Lung microvascular endothelial cell (primary cell): Measurements from ENCODE around the gene ZNF680. TPM values are rescaled to one million over a fixed set of nuclear protein-coding genes. Genes with fewer than 3 reads are reported as not detected.
A peak's percentile ranks its signal among the peaks of the same experiment; 100 is the strongest.
"Not testable (repeated sequence)": the region's sequence is repeated elsewhere in the genome, so short reads cannot be mapped to it uniquely, and the experiment has no call there.

Source experiments
- DNase-seq, 2 donors: peaks; one replicate each; pipeline versions ENCODE4 v3.0.0 to v3.0.0-alpha.2; 2010; ENCODE audit warnings: low read depth in 2 of 2
- total RNA-seq: library from RNA; depleted of rRNA; stranded (reverse); fragments of >200 nt; gene quantifications from 2 replicates; pipeline ENCODE4 v1.2.1, GENCODE V29; 2014

Gene ZNF680
- total RNA-seq: 5.9 and 13.5 TPM in 2 replicates

DNA sequence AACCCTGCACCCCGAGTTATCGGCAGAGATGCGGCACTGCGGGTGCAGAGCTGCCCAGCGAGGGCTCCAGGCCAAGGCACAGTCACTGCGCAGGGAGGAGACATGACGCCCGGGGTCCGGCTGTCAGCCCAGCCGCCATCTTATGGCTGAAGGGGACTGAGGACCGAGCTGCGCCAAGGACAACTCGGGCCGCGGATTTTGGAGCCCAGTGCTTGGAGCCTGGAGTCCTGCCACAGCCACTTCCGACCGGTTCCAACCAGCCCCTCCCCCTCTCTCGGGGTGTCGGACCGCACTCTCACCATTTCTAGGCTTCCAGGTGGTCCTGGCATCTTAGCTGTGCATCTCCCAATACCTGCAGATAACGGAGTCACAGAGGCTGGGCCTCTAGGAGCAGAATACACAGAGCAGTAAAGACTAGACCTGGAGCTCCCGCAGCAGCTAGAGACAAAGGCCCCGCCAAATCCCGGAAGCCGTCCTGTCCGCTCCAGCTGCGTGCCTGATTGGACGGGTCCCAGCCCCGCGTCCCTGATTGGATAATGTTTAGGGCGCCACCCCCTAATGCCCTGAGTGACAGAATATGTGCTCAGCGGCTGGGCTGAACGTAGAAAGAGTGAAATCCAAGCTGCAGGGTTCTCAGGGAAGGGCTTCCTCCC is at the start of gene ZNF680:
ZNF680 (minus strand) TSS at position 446 of the 653 bp plus-strand sequence; CDS start at position 329, 117 bp downstream.
- DNase-seq: peak; percentile 95

DNA sequence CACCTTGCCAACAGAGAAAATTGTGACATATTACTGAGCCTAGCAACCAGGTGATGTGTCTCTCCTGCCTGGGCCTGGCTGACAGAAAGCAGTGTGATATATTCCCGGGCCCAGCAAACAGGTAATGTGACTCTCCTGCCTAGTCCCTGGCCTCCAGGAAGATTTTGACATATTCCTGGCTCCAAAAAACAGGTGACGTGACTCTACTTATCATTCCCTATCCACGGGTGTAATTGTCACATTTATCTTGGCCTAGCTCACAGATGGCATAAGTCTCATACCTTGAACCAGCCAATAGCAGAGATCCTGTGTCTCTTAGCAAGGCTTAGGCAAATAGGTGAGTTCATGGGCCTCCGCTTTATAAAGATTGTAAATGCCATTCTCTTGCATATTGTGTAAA is 49.6 kb upstream of the ZNF680 start:
- no peak for DNase-seq

DNA sequence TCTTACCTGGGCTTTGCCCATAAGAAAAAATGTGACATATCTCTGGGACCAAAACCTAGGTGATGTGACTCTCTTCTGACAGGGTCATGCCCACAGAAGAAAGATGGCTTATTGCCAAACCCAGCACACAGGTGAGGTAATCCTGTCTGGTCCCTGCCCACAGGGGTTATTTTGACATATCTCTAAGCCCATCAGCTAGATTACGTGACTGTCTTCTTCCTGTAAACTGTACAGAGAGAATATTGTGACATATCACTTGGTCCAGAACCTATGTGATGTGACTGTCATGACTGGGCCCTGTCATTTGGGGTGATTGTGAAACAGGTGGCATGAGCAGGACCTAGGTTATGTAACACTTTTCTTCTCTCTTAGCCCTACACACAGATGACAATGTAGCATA is 48.8 kb upstream of the ZNF680 start:
- DNase-seq: no peak

DNA sequence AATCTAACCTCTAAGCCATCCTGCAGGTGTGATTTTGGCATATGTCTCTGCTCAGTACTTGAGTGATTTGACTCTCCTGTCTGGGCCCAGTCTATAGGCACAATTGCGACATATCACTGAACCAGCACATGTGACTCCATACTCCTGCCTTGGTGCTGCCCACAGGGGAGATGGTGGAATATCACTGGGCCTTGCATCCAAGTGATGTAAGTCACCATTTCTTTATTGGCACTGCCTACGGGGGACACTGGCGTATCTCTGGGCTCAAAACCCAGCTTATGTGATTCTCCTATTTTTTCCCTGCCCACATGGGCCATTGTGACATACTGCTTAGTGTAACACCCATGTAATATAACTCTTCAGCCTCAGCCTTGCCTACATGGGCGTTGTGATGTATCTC is 48.1 kb upstream of the ZNF680 start:
- DNase-seq: no peak

DNA sequence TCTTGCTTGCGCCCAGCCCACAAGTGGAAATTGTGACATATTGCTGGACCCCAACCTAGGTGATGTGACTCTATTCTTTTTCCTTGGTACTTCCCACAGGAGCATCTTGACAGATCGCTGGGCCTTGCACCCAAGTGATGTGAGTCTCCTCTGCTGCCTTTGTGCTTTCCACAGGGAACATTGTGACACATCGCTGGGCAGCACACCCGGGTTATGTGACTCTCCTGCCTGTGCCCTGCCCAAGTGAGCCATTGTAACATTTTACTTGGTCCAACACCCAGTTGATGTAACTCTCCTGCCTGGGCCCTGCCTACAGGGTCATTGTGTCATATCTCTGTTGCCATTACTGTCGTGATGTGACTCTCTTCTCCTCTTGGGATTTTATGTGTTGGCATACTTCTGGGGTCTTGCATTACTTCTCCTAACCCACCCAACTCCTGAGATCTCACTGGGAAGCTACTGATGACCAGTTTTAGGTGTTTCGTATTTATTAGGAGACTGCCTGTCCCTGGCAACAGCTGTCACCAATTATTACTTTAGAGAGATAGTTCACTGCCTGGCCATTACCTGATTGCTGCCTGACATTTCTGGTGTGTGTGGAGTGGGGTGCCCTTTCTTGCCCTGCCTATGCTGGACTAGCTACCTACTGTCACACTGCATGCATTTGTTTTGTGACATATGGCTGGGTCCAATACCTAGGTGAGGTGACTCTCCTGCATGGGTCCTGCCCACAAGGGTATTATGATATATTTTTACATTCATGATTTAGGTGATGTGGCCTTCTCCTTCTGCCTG is 45.4 kb upstream of the ZNF680 start:
- no peak for DNase-seq

DNA sequence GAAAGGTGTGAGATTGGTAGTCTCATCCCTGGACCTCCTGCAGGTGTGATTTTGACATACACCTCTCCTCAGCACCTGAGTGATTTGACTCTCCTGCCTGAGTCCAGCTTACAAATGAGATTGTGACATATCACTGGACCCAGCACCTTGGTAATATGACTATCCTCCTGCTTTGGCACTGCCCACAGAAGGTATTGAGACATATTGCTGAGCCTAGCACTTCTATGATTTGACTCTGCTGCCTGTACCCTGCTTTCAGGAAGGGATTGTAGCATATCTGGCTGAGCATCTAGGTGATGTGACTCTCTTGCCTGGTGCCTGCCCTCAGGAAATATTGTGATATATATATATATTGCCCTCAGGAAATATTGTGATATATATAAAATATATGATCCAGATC is 43.5 kb upstream of the ZNF680 start:
- DNase-seq: no peak

DNA sequence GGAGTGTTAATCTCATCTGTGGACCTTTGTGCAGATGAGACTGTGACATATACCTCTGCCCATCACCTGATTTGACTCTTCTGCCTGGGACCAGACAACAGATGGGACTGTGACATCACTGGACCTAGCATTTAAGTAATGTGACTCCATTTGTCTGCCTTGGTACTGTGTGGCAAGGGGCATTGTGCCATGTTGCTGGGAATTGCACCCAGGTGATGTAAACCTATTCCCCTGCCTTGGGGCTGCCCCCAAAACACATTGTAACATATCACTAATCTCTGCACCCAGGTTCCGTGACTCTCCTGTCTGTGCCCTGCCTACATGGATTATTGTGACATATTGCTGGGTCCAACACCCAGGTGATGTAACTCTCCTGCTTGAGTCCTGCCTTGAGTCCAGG is 40.4 kb upstream of the ZNF680 start:
- DNase-seq: no peak

DNA sequence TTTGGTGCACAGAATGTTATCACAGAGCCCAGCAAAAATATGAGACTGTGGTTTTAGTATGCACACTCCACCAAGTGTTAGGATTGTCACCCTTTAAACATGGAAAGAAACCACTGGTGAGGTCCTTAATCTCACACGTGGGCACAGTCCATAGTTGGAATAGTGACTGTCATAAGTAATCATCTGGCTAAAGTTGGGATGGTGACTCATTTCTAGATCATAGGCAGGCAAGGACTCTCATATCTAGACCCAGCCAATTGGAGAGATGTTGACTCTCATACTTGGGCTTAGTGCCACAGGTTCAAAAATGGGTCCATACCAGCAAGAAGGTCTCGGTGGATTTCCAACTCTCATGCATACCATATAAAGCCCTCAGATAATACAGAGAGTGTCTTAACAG is 39.6 kb upstream of the ZNF680 start:
- no peak for DNase-seq

DNA sequence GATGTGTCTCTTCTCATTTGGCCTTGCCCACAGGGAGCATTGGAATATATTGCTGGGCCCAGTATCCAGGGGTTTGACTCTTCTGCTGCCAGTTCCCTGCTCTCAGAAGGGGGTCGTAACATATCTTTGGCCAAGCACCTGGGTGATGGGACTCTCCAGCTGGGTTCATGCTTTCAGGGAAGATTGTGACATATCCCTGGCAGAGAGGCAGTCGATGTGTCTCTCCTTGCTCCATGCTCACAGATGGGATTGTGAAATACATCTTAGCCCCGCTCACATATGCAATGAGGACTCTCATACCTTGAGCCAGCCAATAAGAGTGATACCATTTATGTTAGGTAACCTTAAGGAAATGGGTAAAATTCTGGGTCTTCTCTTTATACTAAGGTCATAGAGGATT is 39.2 kb upstream of the ZNF680 start:
- no peak for DNase-seq

DNA sequence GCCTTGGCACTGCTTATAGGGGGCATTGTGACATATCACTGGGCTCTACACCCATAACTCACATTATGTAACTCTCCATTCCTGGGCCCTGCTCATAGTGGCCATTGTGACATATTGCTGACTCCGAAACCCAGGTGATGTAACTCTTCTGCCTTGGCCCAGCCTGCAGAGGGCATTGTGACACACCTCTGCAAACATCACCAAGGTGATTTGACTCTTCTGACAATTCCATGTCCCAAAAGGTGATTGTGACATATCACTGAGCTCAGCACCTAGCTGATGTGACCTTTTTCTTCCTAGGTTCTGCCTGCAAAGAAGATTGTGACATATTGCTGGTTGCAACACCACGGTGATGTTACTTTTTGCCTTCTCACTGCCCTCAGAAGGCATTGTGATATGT is 36.5 kb upstream of the ZNF680 start:
- no peak for DNase-seq

DNA sequence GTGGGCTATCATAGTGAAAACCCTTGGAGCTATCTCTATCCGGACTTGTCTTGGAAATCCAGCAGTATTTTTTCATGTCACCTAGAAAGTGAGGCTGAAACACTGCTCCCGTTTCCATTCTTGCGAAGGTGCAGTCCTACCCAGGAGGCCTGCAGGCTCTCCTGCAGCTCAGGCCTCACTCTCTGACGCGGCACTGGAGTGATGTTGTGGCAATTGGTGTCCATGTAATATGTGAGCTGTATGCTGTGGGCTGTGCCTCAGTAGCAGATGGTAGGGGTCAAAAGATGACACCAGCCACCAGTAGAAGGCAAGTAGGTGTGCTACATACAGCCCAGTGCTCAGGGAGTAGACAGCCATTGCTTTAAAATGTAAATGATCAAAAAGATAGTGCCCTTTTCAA is 28.1 kb upstream of the ZNF680 start:
- DNase-seq: no peak

DNA sequence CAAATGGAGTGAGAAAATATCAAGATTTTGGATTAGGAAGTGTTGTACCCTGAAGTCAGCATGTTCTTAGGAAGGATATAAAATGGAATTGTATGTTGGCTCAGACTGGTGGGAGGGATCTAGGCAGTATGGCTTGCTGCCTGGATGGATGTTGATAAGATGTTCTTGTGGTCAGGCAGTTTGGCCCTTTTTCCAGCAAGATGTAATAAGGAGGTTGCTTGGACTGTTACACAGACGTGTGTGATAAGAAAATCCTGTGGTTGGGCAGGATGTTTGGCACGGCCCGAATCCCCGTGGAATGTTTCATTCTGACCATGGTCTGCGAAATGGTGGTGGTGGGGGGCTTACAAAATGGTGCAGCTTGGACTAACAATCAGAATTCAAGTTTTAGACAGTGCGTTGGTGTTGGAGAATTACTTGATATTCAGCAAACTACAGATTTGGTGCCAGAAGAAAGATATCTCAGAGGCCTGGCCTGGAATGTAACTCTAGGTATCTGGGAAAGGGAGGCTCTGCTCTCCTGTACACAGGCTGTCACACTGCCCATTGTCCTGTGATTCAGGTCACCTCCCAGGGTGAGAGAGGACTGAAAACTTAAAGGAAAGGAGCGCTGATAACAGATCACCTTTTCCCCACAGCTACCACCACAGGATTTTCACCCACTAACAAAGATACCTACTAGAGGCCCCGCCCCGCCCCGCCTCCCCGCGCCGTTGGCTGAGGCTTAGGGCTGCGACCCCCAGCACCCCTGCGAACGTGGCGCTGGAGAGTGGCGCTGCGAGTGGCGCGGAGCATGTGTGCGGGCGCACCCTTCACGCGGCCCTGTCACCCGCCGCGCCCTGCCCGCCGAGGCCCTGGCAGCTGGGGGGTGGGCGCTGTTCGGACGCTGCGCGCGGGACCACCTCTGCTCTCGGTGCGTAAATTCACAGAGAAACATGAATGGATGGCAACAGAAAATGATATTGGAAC is 19.3 kb upstream of the ZNF680 start:
- DNase-seq: no peak

DNA sequence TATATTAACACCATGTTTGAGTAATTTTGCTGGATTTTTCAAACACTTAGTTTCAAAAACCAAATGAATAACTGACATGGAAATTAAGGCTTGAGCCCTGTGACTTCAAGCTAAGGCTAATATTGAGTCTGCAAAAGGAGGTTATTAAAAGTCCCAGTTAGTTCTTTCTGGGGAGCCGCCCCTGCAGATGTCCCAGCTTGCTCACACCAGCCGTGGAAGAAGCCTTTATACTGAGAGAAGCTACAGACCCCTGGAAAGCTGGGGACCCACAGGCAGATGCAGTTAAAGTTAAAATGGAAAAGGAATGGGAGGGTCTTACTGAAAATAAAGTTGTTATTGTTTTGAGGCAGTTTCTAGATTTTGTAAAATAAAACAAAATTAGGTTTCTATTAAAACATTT is 18.5 kb upstream of the ZNF680 start:
- no peak for DNase-seq

DNA sequence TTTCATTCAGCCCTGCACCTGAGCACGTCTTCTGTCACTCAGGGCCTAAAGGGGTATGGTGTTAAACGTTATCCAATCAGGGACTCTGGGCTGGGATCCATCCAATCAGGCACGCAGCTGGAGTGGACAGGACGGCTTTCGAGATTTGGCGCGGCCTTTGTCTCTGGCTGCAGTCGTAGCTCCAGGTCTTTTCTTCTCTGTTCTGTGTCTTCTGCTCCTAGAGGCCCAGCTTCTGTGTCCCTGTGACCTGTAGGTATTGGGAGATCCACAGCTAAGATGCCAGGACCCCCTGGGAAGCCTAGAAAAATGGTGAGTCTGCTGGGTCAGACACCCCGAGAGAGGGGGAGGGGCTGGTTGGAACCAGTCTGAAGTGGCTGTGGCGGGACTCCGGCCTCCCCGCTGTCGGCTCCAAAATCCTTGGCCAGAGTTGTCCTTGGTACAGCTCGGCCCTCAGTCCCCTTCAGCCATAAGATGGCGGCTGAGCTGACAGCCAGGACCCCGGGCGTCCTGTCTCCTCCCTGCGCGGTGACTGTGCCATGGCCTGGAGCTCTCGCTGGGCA is 11.7 kb upstream of the ZNF680 start:
- peak; percentile 54 to 56 for DNase-seq

DNA sequence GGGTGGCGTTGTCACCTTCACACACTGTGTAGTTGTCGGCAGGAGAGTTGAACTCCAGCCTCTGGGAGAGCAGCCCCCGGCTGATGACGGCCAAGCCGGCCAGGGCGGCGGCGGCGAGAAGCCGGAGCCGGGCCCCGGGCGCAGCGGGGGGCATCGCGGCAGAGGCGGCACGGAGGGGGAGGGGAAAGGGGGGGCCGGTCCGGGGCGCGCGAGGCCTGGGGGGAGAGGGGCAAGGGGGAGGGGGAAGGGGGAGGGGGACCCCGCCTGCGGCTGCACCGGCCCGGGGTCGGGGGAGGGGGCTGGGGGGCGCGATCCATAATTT is 7.4 kb upstream of the ZNF680 start:
- DNase-seq: not testable (repeated sequence)

DNA sequence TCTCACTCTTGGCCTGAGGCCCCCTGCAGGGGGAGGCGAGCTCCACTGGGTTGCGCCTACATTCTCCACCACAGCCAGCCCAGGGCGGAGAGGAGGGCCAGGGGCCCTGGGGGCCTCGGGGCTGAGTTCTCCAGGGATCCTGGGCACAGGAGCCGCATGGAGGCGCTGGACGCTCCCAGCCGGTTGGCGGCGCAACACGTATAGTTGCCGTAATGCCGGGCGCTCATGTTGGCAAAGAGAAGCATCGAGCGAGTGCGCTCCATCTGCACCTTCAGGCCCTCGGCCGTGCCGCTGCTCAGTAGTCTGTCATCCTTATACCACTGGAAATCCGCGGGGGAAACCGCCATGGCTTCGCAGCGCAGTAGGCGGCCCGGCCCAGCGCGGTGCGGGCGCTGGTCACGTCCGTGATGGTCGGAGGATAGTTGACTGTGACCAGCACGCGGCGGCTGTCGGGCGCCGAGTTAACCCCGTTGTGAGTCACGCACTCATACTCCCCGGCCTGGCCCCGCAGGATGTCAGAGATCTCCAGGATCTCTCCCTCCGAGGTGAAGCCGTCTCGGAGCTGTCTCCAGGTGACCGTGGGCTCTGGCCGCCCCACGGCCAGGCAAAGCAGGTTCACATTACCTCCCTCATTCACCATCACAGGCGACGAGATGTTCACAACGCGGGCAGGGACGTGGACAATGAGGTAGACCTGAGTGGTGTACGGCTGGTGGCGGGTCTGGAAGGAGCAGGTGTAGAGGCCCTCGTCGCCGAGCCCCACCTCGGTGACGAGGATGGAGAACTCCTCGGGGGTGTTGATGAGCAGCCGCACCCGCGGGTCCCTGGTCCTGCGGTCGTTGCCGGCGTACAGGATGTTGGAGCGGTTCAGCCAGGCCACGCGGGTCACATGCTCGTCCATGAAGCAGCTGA is 6.8 kb upstream of the ZNF680 start:
- peak; percentile 28 to 52 for DNase-seq

DNA sequence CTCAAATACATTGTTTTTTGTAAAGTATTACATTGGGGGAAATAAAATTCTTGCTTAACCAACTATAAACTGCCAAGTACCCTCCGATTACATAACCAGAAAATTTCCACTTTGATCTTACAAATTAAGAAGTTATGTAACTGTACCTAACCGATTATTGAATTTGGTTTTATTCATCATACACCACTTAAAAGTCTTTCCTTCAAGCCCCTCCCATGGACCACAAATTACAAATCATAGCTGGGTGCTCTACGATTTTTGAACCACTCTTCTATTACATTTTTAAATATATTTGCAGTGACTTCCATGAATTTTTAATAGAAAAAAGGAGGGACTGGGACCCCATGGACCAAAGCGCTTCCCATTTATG is 630 bp downstream of the ZNF680 start:
- DNase-seq: no peak

DNA sequence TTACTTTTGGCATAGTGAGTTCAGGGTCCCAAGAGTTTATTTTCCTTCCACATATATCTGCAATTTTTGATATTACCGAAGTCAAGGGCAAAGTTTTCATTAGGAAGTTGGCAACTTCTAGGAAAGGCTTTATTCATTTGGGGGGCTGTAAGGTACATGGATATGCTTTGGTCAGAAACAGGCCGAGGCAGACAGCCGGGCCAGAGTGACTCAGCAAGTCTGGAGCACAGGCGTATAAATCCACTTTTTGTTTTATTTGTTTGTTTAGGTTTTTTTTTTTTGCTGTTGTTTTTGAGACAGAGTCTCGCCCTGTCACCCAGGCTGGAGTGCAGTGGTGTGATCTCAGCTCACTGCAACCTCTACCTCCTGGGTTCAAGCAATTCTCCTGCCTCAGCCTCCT is 3.7 kb downstream of the ZNF680 start:
- peak; percentile 55 to 60 for DNase-seq

DNA sequence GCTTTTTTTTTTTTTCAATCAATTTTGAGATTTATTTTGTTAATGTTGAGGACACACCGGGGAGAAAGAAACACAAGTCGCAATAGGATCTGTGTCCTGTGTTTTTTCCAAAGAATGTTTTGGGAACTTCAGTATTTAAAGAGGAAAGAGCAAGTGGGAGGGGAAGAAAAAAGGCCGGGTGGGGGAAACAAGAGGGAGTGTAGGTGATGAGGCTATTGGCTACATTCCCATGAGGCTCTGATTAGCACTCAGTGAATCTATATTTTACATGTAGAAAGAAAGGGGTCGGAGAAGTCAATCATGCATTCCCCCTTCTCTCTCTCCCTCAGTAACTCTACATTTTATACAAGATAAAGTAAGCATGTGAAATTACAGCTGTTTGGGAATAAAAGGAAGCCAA is 4.1 kb downstream of the ZNF680 start:
- DNase-seq: peak; percentile 7 to 30

DNA sequence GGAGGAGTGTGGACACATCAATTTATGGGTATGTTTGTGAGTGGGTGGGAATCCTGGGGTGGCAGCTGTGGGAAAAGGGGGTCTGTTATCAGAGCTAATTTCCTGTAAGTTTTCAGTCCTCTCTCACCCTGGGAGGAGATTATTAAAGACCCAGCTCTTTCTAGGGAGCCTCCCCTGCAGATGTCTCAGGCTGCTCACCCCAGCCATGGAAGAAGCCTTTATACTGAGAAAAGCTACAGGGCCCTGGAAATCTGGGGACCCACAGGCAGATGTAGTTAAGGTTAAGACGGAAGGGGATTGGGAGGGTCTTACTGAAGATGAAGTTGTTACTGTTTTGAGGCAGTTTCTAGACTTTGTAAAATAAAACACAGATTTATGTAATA is 4.6 kb downstream of the ZNF680 start:
- no peak for DNase-seq
